ENCODE measurements around the gene ZNF480. TPM values are rescaled to one million over a fixed set of nuclear protein-coding genes. Genes with fewer than 3 reads are reported as not detected.

ZNF480 gene
- total RNA-seq (2014; rRNA removed; shearing (Covaris generic)) = 5.5 and 6.3 TPM in 2 replicates

DNA sequence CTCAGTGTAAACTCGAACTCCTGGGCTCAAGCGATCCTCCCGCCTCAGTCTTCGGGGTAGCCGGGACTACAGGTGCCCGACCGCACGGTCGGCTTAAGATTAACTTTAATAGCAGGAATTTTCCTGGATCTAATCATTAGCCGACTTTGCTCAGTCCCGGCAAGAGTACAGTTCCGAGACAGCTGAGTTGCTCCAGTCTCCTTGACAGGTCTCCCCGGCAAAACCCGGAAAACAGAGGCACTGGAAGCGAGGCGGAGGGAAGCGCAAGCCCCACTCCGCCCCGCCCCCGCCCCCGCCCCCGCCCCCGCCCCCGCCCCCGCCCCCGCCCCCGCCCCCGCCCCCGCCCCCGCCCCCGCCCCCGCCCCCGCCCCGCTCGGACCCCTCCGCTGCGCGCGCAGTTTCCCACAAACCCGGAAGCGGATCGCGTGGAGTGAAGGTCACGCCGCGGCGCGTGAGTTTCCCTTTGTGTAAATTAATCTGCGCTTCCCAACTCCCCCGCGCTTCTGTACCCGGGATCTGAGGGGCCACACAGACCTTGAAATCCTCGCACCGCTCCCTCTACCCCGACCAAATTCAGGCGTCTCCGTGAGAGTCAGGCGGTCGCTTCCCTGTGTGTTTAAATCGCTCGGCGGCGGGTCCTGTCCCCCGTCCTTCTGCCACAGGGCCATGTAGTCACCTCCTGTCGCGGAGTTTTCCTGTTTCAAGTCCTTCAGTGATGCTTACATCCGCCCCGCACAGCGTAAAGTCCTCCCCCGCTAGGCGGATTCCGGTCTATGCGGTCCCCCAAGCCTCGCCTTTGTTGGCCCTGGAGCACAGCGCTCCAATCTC, at the start of gene ZNF480:
TSS of gene ZNF480 (plus strand) at position 397 of the 828 bp plus-strand sequence. CDS start 3,244 bp downstream, outside the sequence.

GRCh38 chr19:52269338-52270261, 27.4 kb upstream of the ZNF480 start, which contains the start of gene ZNF766:
ZNF766 (plus strand) TSS chr19:52269587; CDS start chr19:52269614, 27 bp downstream.

GRCh38 chr19:52336117-52336790, 39.3 kb downstream of the ZNF480 start, which contains the start of gene ZNF610:
ZNF610 (plus strand) TSS chr19:52336243; CDS start chr19:52349173, 12,930 bp downstream.

DNA sequence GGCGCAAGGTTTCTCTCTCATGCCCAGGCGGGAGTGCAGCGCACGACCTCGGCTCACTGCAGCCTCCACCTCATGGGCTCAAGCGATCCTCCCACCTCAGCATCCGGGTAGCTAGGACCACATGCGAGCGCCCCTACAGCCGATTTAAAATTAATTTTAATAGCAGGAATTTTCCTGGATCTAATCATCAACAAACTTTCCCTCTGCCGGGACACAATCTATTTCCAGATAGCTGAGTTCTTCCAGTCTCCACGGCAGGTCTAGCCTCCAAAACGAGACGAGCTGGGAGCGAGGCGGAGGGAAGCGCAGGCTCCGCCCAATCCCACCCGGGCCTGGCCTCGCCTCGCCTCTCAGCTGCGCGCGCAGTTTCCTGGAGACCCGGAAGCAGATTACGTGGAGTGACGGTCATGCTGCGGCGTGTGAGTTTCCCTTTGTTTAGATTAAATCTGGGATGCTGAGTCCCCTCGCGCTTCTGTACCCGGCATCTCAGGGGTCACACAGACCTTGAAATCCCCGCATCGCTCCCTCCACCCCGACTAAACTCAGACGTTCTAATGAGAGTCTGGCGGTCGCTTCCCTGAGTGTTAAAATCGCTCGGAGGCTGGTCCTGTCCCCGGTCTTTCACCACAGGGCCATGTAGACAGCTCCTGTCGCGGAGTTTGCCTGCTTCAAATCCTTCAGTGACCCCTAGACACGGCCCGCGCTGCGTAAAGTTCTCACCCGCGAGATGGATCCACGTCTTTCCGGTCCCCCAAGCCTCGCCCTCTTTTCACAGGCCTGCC, 72.8 kb downstream of the ZNF480 start, which contains the start of gene ZNF880:
TSS of gene ZNF880 (plus strand) at position 365 of the 782 bp plus-strand sequence. CDS start at position 408, 43 bp downstream.

Small RNA genes lying within 50 kb of the gene (small RNA-seq; reads per million reads assigned to genes)
- gene MIR643 (not detected), gene RF00019 (not detected)

Other genes starting within 250 kb of the ZNF480 start
- 5.6 and 6.3 TPM in 2 replicates for gene ZNF432, start 248.3 kb upstream of the ZNF480 start, total RNA-seq (2014; rRNA removed; shearing (Covaris generic))
- gene ZNF841, start 201.4 kb upstream of the ZNF480 start, total RNA-seq (2014; rRNA removed; shearing (Covaris generic)) = 5.7 and 10.1 TPM in 2 replicates
- gene ZNF616, start 157.2 kb upstream of the ZNF480 start, total RNA-seq (2014; rRNA removed; shearing (Covaris generic)) = 1.5 TPM in 2 replicates
- gene ZNF836, start 125.5 kb upstream of the ZNF480 start, total RNA-seq (2014; rRNA removed; shearing (Covaris generic)) = 0.45 and 1.9 TPM in 2 replicates
- gene PPP2R1A, start 107.1 kb upstream of the ZNF480 start, total RNA-seq (2014; rRNA removed; shearing (Covaris generic)) = 171 and 177 TPM in 2 replicates
- gene ZNF766, start 27.6 kb upstream of the ZNF480 start, total RNA-seq (2014; rRNA removed; shearing (Covaris generic)) = 9.8 and 10.3 TPM in 2 replicates
- not detected in 2 replicates for gene ZNF610, start 39.1 kb downstream of the ZNF480 start, total RNA-seq (2014; rRNA removed; shearing (Covaris generic))
- 12.2 and 19.0 TPM in 2 replicates for gene ZNF880, start 72.8 kb downstream of the ZNF480 start, total RNA-seq (2014; rRNA removed; shearing (Covaris generic))
- 9.3 and 15.6 TPM in 2 replicates for gene ZNF528, start 100.7 kb downstream of the ZNF480 start, total RNA-seq (2014; rRNA removed; shearing (Covaris generic))
- not detected in 2 replicates for gene ZNF534, start 132.0 kb downstream of the ZNF480 start, total RNA-seq (2014; rRNA removed; shearing (Covaris generic))
- 0.53 and 0.98 TPM in 2 replicates for gene ZNF578, start 156.4 kb downstream of the ZNF480 start, total RNA-seq (2014; rRNA removed; shearing (Covaris generic))
- gene ZNF808, start 230.5 kb downstream of the ZNF480 start, total RNA-seq (2014; rRNA removed; shearing (Covaris generic)) = 10.9 TPM in 2 replicates